GM18858 (cell line): ENCODE data around the gene HACL1.
"Not testable (repeated sequence)": the region's sequence is repeated elsewhere in the genome, so short reads cannot be mapped to it uniquely, and the experiment has no call there.

Experiments
- ATAC-seq: cut with Tn5 transposase; IDR thresholded peaks from one replicate; pipeline ENCODE4 v1.9.1; 2021; ENCODE audit not compliant: unreplicated experiment

HACL1 gene

DNA sequence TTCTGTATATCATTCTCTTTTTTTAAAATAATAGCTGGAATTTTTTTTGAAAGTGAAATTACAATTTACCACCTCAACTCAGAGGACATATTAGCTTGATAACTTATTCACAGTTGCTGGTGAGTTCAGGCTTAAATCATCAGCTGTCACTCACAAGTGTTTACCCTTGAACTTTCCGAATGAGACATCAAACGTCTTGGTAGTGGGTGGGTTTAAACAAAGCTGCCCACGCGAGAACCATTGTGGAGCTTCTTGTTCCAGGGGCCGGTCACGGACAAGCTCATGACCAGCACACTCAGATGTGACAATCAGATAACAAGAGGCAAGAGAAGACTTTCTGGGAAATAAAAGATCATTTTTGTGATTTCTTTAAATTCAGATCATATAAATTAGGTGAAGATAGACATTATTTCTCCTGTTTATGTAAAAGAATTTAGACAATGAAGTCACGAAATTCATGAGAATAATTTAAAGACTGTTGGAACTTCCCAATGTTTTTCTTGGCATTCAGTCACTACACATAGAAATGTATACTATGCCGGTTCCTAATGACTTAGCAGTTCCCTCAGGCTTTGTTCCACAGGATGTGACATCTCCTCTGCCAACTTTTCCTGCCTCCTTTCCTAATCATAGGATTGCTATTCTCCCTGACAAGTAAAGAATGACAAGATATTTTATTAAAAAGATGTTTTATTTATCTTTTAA is 29.4 kb upstream of the HACL1 start:
- ATAC-seq = peak; percentile 19

DNA sequence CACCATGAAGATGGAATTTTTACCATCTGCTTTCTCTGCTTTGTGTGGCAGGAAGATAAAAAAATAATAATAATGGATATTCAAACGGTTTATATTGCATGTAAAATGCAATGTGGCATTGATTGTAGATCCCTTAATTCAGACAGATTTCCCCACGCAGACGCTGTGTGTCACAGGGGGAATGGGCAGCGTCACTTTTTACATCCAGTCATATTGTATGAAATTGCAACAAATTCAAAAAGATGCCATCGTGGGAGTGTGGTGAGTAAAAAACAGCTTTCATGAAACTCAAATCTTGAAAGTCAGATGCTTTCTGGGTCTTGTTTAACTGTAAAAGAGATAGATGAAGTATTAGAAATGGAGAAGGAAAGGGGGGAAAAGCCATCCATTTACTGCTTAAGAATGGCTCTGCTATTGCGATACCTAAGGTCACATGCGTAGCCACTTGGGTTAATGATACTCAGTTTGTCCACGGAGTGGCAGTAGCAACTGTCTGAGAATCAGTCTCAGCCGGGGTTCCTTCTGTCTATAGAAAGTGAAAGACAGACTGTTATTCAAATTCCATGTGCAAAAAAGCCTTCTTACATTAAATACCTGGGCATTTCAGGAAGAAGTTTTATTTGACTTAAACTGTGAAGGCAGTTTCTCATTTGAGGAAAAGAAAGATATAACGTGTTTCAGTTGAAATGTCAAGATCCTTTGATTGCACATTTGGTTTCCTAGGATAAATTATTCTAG is 28.7 kb upstream of the HACL1 start:
- ATAC-seq = peak; percentile 95

DNA sequence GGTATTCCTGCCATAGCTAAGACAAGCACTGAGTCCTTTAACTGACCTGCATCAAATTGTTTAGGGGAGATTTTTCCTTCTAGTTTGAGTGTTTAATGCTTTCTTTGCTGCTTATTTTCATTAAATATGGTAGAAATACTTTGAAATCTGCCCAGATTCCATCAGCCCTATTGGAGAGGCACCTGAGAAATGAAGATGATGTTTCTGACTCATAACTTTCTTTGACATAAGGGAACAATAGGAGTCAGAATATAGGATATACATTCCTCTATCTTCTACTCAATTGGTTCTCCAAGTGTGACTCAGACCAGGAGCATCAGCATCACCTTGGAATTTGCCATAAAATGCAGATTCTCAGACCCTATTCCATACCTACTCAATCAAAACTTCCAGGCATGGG is 27.6 kb upstream of the HACL1 start:
- ATAC-seq = no peak

DNA sequence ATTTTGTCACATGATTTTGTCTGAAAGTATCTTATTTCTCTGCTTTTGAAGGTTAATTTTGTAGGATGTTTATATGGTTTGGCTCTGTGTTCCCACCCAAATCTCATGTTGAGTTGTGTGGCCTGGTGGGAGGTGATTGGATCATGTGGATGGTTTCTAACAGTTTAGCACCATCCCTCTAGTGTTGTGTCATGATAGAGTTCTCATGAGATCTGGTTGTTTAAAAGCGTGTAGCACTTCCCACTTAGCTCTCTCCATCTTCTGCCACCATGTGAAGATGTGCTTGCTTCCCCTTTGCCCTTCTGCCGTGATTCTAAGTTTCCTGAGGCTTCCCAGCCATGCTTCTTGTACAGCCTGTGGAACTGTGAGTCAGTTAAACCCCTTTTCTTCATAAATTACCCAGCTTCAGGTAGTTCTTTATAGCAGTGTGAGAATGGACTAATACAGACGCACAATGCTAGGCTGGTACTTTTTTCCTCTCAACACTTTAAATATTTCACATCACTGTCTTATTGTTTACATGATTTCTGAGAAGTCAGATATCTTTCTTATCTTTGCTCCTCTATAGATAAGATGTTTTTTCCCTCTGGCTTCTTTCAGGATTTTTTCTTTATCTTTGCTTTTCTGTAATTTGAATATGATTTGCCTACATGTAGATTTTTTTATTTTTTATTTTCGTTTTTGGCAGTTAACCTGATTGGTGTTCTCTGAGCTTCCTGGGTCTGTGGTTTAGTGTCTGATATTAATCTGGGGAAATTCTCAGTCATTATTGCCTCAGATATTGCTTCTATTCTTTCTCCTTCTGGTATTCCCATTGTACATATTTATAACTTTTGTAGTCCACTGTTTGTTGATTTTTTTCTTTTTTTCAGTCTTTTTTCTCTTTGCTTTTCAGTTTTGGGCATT is 22.4 kb upstream of the HACL1 start:
- no peak for ATAC-seq

DNA sequence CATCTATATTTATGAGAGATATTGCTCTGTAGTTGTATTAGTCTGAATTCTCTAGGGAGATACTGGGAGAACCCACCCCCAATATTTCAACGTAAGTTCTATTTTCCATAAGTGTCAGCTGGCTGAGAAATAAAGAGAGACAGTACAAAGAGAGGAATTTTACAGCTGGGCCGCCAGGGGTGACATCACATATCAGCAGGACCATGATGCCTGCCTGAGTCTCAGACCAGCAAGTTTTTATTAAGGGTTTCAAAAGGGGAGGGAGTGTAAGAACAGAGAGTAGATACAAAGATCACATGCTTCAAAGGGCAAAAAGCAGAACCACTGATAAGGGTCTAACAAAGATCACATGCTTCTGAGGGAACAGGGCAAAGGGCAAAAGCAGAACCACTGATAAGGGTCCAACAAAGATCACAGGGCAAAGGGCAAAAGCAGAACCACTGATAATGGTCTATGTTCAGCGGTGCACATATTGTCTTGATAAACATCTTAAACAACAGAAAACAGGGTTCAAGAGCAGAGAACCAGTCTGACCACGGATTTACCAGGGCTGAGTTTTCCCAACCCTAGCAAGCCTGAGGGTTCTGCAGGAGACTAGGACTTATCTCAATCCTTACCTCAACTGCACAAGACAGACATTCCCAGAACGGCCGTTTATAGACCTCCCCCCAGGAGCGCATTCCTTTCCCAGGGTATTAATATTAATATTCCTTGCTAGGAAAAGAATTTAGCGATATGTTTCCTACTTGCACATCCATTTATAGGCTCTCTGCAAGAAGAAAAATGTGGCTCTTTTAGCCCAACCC is 18.5 kb upstream of the HACL1 start:
- not testable (repeated sequence) for ATAC-seq

DNA sequence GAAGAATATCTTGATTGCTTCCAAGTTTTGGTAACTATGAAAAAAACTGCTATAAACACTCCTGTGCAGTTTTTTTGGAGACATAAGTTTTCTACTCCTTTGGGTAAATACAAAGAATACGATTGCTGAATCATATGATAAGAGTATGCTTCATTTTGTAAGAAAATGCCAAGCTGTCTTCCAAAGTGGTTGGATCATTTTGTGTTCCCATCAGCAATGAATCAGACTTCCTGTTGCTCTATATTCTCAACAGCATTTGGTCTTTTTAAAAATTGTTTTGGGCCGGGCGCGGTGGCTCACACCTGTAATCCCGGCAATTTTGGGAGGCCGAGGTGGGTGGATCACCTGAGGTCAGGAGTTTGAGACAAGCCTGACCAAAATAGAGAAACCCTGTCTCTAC is 14.7 kb upstream of the HACL1 start:
- ATAC-seq = no peak

DNA sequence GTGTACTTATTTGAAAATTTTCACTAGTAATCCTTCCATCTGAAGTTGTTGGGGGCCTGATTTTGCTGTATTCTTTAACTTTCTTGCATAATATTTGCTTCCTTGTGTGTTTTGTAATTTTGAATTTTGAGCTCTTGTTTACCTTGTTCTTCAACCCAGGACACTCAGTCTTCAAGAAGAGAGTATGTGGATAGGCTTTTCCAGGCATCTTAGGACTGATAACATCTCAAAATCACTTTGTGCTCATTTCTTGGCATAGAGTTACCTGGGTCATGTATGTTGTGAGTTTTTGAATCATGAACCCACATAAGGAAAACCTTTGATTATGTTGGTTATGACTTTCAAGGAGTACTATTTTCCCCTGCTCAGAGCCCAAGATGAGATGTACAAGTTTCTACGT is 13.6 kb upstream of the HACL1 start:
- no peak for ATAC-seq

DNA sequence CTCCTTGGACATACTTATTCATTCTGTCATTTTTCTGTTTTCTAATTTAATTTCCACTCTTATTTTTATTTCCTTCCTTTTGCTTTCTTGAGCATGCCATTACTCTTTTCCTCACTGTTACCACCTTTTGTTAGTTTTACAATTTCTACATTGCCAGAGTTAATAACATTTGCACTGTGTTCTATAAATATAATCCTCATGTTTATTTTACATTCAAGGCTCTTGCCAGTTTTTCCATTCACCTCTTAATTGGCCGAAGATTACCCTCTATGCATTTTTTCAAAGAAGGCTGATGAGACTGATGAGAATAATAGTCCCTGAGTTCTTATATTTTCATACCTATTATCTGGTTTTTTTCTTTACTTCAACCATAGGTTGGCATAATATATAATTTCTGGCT is 10.6 kb upstream of the HACL1 start:
- ATAC-seq = no peak

DNA sequence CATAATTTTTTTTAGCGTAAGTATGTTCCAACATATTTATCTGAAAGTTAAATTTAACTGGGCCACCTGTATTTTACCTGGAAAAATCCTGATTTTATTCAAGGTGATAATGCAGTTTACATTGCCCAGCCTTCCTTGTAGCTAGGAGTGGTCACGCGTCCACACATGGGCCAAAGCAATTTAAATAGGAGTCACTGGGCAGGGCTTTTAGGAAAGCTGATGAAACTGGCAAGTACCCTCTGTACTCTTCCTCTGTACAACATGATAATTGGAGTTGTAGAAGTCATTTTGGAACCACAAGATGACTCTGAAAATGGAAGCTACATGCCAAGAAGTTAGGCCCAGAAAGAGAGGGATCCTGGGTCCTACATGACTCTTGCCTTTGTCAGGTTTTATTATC is 9.6 kb upstream of the HACL1 start:
- no peak for ATAC-seq

DNA sequence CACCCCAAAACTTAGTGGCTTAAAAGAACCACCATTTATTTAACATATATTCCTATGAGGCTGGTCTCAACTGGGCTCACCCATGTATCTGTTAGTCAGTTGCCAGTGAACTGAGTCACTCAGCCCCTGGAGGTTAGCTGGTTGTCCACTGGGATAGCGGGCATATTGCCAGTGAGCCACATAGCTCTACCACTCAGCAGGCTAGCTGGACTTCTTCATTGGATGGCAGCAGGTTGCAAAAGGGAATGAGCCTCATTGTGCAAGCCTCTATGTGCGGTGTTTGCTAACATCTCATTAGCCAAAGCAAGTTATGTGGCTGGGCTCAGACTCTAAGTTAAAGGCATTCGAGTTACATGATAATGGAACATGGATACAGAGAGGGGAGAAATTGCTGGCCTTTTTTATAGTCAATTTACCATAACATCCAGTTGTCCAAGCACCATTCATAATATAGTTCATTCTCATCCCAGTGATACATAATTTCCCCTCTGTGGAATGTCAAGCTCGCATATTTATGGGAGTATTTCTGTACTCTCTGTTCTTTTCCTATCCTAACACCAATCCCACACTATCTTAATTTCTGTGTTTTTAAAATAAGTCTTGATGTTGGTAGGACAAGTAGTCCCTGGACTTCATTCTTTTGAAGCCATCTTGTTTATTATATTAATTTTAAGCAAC is 8.9 kb upstream of the HACL1 start:
- no peak for ATAC-seq

DNA sequence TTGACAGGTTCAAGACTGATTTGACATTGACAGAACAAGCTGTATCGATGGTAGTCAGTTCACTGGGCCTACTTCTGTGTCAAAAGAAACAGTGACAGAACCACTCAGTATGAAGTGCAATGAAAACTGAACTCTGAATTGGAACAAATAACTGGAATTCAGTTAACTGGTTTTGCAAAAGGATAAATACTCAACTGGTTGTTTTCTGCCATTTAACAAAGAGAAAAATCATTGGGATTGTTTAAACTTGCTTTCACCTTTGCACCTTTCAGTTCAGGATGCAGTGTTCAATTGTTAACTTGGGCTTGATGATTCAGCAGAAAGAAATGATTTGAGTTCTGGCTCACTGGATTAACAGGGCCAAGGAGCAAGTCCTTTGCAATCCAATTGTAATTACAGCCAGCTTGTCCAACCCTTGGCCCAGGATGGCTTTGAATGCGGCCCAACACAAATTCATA is 5.1 kb upstream of the HACL1 start:
- no peak for ATAC-seq

DNA sequence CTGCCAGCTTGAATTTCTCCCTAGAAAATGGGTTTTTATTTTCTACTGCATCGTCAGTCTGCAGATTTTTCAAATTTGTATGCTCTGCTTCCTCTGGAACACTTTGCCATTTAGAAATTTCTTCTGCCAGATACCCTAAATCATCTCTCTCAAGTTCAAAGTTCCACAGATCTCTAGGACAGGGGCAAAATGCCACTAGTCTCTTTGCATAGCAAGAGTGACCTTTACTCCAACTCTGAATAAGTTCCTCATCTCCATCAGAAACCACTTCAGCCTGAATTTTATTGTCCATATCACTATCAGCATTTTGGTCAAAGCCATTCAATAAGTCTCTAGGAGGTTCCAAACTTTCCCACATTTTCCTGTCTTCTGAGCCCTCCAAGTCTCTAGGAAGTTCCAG is 3.2 kb upstream of the HACL1 start:
- ATAC-seq = not testable (repeated sequence)

DNA sequence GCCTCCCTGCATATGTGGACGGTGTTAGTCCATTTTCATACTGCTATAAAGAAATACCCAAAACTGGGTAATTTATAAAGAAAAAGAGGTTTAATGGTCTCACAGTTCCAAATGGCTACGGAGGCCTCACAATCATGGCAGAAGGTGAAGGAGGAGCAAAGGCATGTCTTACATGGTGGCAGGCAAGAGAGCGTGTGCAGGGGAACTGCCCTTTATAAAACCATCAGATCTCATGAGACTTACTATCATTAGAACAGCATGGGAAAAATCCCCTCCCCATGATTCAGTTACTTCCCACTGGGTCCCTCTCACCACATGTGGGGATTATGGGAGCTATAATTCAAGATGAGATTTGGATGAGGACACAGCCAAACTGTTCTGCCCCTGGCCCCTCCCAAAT is 1.4 kb upstream of the HACL1 start:
- not testable (repeated sequence) for ATAC-seq

DNA sequence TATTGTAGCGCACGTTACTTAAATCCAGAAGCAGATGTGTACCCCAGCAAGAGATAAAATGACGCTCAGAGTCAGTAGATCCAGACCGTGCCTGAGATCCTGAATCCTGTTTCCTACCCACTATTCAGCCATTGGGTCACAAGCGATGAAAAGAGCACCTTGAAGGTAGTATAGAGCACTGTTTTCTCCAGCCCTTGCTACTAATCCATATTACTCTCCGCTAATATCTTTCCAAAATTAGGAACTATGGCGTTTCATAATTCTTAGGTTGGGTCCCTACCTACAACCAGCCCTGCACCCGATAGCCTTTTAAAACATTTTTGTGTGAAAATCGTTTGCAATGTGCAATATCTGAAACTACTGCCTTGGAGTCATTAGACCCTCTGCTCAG is 772 bp upstream of the HACL1 start:
- peak; percentile 7 for ATAC-seq

DNA sequence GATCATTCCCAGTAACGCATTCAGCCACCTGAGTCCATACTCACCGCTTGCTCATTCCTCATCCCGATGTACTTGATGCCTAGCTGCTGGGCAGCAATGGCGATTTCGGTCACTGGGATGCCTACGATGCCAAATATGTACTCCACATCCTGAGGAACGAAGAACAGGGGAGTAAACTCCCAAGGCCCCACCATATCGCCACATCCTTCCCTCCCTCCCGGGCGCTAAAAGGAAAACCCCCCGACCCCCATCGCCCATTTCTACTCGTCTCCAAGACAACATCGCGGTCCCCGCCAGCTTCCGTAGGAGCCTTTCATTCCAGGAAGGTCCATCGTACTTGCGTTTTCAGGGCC is 347 bp downstream of the HACL1 start:
- no peak for ATAC-seq

DNA sequence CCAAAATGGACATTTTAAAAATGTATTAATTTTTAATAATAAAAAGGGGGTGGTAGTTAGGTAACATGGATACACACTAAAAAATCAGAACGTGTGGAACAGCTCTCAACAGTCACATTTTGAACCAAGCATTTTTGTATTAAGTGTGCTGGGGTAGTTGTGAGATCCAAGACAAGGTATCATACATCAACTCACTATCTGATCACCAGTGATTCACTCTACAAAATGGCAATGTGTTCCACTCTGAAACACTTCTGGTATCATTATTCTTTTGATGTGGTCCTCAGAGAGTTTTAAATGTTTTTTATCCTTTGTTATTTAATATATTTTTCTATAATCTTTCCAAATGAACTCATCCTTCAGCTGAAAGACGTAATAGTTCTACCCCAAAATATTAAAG is 5.4 kb downstream of the HACL1 start:
- ATAC-seq = no peak

DNA sequence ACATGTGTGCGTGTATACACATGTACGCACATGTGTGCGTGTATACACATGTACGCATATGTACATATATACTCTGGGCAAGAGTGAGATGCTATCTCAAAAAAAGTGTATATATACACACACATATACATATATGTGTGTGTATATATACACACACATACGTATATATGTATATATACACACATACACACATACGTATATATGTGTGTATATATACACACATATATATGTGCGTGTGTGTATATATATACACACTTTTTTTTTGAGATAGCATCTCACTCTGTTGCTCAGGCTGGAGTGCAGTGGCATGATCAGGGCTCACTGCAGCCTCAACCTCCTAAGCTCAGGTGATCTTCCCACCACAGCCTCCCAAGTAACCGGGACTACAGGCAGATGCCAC is 8.4 kb downstream of the HACL1 start:
- no peak for ATAC-seq

DNA sequence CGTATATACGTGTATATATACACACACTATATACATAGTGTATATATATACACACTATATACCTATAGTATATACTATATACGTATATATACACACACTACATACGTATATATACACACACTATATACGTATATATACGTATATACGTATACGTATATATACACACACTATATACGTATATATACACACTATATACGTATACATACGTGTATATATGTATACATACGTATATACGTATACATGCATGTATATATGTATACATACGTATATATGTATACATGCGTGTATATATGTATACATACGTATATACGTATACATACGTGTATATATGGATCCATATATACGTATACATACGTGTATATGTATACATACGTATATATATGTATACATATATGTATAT is 9.4 kb downstream of the HACL1 start:
- no peak for ATAC-seq

DNA sequence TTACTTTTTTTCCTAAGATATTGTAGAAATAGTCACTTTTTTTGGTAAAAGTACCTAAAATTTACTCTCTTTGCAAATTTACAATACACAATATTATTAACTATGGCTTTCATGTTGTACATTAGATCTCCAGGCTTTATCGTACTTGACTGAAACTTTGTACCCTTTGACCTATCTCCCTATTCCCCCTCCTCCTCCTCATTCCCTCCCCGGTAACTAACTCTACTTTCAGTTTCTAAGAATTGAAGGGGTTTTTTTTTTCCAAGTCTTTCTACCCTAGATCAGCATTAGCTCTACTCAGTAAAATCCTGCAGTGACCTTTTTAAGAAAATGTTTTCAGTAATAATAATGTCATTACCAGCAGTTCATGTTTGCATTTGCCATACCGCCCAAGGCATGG is 10.1 kb downstream of the HACL1 start:
- no peak for ATAC-seq

DNA sequence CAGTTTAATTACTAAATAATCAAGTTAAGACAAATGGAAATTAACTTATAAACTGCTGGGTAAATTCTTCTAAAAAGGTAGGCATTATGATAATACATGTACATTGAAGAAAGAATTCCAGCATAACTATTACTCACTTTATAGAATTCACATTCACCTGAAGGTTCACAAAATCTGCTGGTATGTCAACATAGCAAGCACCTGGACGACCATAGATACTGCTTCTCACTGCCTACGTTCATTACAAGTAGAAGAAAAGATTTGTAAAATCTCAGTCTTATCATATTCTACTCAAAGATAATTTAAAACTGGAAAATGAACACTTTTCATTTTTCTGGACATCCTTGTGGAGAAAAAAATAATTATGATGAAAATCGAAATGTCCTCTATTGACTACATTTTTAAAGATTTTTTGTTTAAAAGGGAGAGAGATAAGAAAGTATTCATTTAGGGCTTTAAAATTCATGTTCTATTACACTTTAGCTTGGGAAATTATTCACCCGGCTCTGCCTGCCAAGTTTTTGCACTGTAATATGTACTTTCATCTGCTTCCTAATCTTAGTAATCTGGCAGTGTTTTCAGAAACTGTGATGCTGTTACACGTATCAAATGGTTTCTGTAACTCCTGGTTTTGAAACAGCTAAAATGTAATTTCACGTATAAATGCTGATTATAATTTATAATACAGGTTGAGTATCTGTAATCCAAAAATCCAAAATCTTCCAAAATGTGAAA is 16.1 kb downstream of the HACL1 start:
- no peak for ATAC-seq
